Stimulated activated CD8-positive, alpha-beta memory T cell treated with anti-CD3 and anti-CD28 coated beads, Interleukin-4, amount 100 ng/mL, for 4 hours (primary cell): ENCODE measurements around the gene DZIP1.
"Not testable (repeated sequence)": the region's sequence is repeated elsewhere in the genome, so short reads cannot be mapped to it uniquely, and the experiment has no call there.

Experiments used
- DNase-seq, 2 donors: peaks; one replicate each; pipeline ENCODE4 v3.0.0-alpha.2; 2020; ENCODE audit warnings: low read depth in 2 of 2, low spot score in 1 of 2

DZIP1 gene

GRCh38 chr13:95603887-95604555 lies 40.5 kb downstream of the DZIP1 start:
- DNase-seq, result no peak

- DNase-seq, result no peak
These were observed 42.6 kb downstream of the DZIP1 start for GRCh38 chr13:95601906-95602305.

GRCh38 chr13:95601216-95601615 lies 43.3 kb downstream of the DZIP1 start:
- no peak for DNase-seq

- no peak for DNase-seq
These were observed 47.8 kb downstream of the DZIP1 start for GRCh38 chr13:95596701-95597100.

- DNase-seq, result no peak
These were observed 51.0 kb downstream of the DZIP1 start for GRCh38 chr13:95593462-95593861.

GRCh38 chr13:95588721-95589120 lies 55.8 kb downstream of the DZIP1 start:
- DNase-seq, result no peak

GRCh38 chr13:95588134-95588533 lies 56.4 kb downstream of the DZIP1 start:
- DNase-seq, result no peak

- DNase-seq, result no peak
These were observed 58.6 kb downstream of the DZIP1 start for GRCh38 chr13:95585867-95586266.

- DNase-seq, result no peak
These were observed 65.2 kb downstream of the DZIP1 start for GRCh38 chr13:95579303-95579702.

GRCh38 chr13:95573221-95573620 lies 71.3 kb downstream of the DZIP1 start:
- no peak for DNase-seq

GRCh38 chr13:95571941-95572340 lies 72.6 kb downstream of the DZIP1 start:
- DNase-seq, result no peak

GRCh38 chr13:95570016-95570415 lies 74.5 kb downstream of the DZIP1 start:
- DNase-seq, result no peak

GRCh38 chr13:95568131-95568530 lies 76.4 kb downstream of the DZIP1 start:
- no peak for DNase-seq

- not testable (repeated sequence) for DNase-seq
These were observed 78.7 kb downstream of the DZIP1 start for GRCh38 chr13:95565758-95566157.

- DNase-seq, result no peak
These were observed 79.7 kb downstream of the DZIP1 start for GRCh38 chr13:95564733-95565291.

- no peak for DNase-seq
These were observed 80.4 kb downstream of the DZIP1 start for GRCh38 chr13:95564091-95564490.

GRCh38 chr13:95560387-95560786 lies 84.1 kb downstream of the DZIP1 start:
- no peak for DNase-seq

GRCh38 chr13:95559100-95559499 lies 85.4 kb downstream of the DZIP1 start:
- DNase-seq, result no peak

GRCh38 chr13:95557013-95557412 lies 87.5 kb downstream of the DZIP1 start:
- DNase-seq, result no peak

GRCh38 chr13:95553581-95554385 lies 90.7 kb downstream of the DZIP1 start:
- no peak for DNase-seq

- no peak for DNase-seq
These were observed 91.7 kb downstream of the DZIP1 start, which contains the start of gene CLDN10 for GRCh38 chr13:95552539-95553441. TSS of gene CLDN10 (plus strand) at chr13:95552720. CDS start at chr13:95552754, 34 bp downstream.
